Endothelial cell of umbilical vein (primary cell): ENCODE measurements around the gene PDE11A. TPM values are rescaled to one million over a fixed set of nuclear protein-coding genes. Genes with fewer than 3 reads are reported as not detected.

ENCODE experiments used
- BruUV-seq: library from RNA; stranded (reverse); fragments of 400-500 nt; replicated peaks from 2 replicates; lab custom pipeline; 2021; lab: Mats Ljungman, UMichigan
- CTCF ChIA-PET: fragments of 300-600, 350-600 bp; sonication (Branson Sonifier 250); formaldehyde crosslinking; loops from one replicate; lab custom pipeline; 2021; ENCODE audit warnings: antibody characterized with exemption, inconsistent platforms; lab: Charles Lee
- POLR2A ChIA-PET: fragments of 300-600, 350-600 bp; sonication (Branson Sonifier 250); formaldehyde crosslinking; loops from one replicate; lab custom pipeline; 2021; ENCODE audit warnings: antibody characterized with exemption, inconsistent platforms; lab: Charles Lee
- DNase-seq: peaks from one replicate; pipeline ENCODE4 v3.0.0-alpha.2; 2011; ENCODE audit warnings: low read depth, low spot score
- FAIRE-seq: peaks from 2 replicates; lab custom pipeline; 2011; peaks lifted over from hg19 to GRCh38; lab: Jason Lieb, UNC
- H2AFZ ChIP-seq: 2 replicates; pipeline ENCODE4 v1.6.0; 2012; ENCODE audit warnings: low read depth, low read length, control low read depth, inconsistent platforms
- H3K27ac ChIP-seq: 2 replicates; pipeline ENCODE4 v1.5.1; 2011; ENCODE audit warnings: low read depth, mild to moderate bottlenecking, control low read depth, low read length, moderate library complexity; ENCODE audit not compliant: insufficient read depth
- H3K27me3 ChIP-seq, 2 experiments: 2 replicates each; pipeline versions ENCODE4 v1.6.0 to v1.6.1; 2011; ENCODE audit warnings: low read length in 2 of 2, mixed read lengths in 1 of 2; ENCODE audit not compliant: control insufficient read depth in 2 of 2, insufficient read depth in 2 of 2
- H3K36me3 ChIP-seq, 2 experiments: 2 replicates in 1 of 2; 3 replicates in 1 of 2; pipeline ENCODE4 v1.5.1; 2011; ENCODE audit warnings: low read length in 2 of 2, mild to moderate bottlenecking in 1 of 2, moderate library complexity in 1 of 2; ENCODE audit not compliant: control insufficient read depth in 2 of 2, insufficient read depth in 2 of 2; ENCODE audit errors: extremely low read depth in 1 of 2
- H3K4me1 ChIP-seq: 3 replicates; pipeline ENCODE4 v1.5.1; 2011; ENCODE audit warnings: mild to moderate bottlenecking, low read length; ENCODE audit not compliant: control insufficient read depth, insufficient read depth; ENCODE audit errors: extremely low read depth
- H3K4me2 ChIP-seq: 2 replicates; pipeline ENCODE4 v1.6.1; 2011; ENCODE audit warnings: low read length, control low read depth, mixed read lengths; ENCODE audit not compliant: insufficient read depth
- H3K4me3 ChIP-seq, 3 experiments: fragments of 200-600 bp in 1 of 3; sonication (generic), shearing (Covaris generic) in 1 of 3; replicated peaks in 1 of 3; 2 replicates each; pipeline ENCODE4 v1.5.1; 2011 to 2016; ENCODE audit warnings: control low read depth in 3 of 3, low read length in 3 of 3, mild to moderate bottlenecking in 2 of 3, inconsistent platforms in 1 of 3, low read depth in 1 of 3, moderate library complexity in 1 of 3; ENCODE audit not compliant: insufficient read depth in 1 of 3
- H3K79me2 ChIP-seq: 2 replicates; pipeline ENCODE4 v1.6.0; 2012; ENCODE audit warnings: low read length, inconsistent platforms; ENCODE audit not compliant: control insufficient read depth, insufficient read depth
- H3K9ac ChIP-seq: replicated peaks from 2 replicates; pipeline ENCODE3; 2011; ENCODE audit warnings: low read length, control low read depth; ENCODE audit not compliant: insufficient read depth; ENCODE audit errors: extremely low read depth
- H3K9me1 ChIP-seq: replicated peaks from 3 replicates; pipeline ENCODE4 v1.6.0; 2011; ENCODE audit warnings: mild to moderate bottlenecking, low read length; ENCODE audit not compliant: control insufficient read depth, insufficient read depth; ENCODE audit errors: extremely low read depth
- H3K9me3 ChIP-seq: replicated peaks from 2 replicates; pipeline ENCODE4 v1.5.1; 2012; ENCODE audit warnings: low read length, inconsistent platforms; ENCODE audit not compliant: control insufficient read depth, insufficient read depth
- H4K20me1 ChIP-seq: replicated peaks from 2 replicates; pipeline ENCODE3; 2011; ENCODE audit warnings: mild to moderate bottlenecking, low read length; ENCODE audit not compliant: control insufficient read depth, insufficient read depth; ENCODE audit errors: extremely low read depth
- EZH2 ChIP-seq: IDR thresholded peaks from 2 replicates; pipeline ENCODE4 v1.6.1; 2012; ENCODE audit warnings: borderline replicate concordance, low read depth, mild to moderate bottlenecking, moderate library complexity, low read length, inconsistent platforms; ENCODE audit not compliant: severe bottlenecking
- FOS ChIP-seq: IDR thresholded peaks from 2 replicates; pipeline ENCODE4 v1.6.1; 2011; ENCODE audit warnings: mild to moderate bottlenecking, low read length, moderate library complexity, borderline replicate concordance; ENCODE audit not compliant: insufficient read depth
- GATA2 ChIP-seq: IDR thresholded peaks from 2 replicates; pipeline ENCODE4 v1.7.0; 2011; ENCODE audit warnings: low read depth, mild to moderate bottlenecking, moderate library complexity, mixed read lengths, low read length; ENCODE audit not compliant: insufficient read length, insufficient read depth
- JUN ChIP-seq: IDR thresholded peaks from 2 replicates; pipeline ENCODE4 v1.6.1; 2011; ENCODE audit warnings: borderline replicate concordance, low read depth; ENCODE audit not compliant: insufficient read length, insufficient read depth
- MYC ChIP-seq: IDR thresholded peaks from one replicate; pipeline ENCODE4 v1.6.1; 2011; ENCODE audit warnings: mild to moderate bottlenecking, low read depth, low read length
- POLR2A ChIP-seq: IDR thresholded peaks from 2 replicates; pipeline ENCODE4 v1.6.1; 2012; ENCODE audit warnings: low read depth, mild to moderate bottlenecking, control low read depth, low read length
- POLR2AphosphoS5 ChIP-seq: IDR thresholded peaks from 2 replicates; pipeline ENCODE4 v1.6.1; 2012; ENCODE audit warnings: low read depth, mild to moderate bottlenecking, control low read depth, low read length, moderate library complexity; ENCODE audit not compliant: insufficient read depth
- dilution Hi-C: fragments of 300-500 bp; cut with MboI; formaldehyde crosslinking; loops from one replicate; pipeline ENCODE4 v1.15.0; 2019; ENCODE audit warnings: low sequenced_read_pairs; ENCODE audit not compliant: extremely low pct_ligation_motif_present
- intact Hi-C: fragments of 100-400 bp; cut with micrococcal nuclease; formaldehyde crosslinking; loops from one replicate; pipeline ENCODE4 v1.10.0; 2022
- polyA plus RNA-seq, 4 experiments: library from polyadenylated mRNA; depleted of rRNA in 3 of 4; stranded (reverse) in 3 of 4; unstranded in 1 of 4; fragments of >200 nt; gene quantifications; 2 replicates each; pipeline versions ENCODE4 v1.2.1 to v1.2.3, GENCODE V29; 2011 to 2012; ENCODE audit warnings: missing spikeins in 1 of 4
- total RNA-seq: library from RNA; stranded (reverse); gene quantifications from 2 replicates; pipeline ENCODE4 v1.2.3, GENCODE V29; 2021
- TF ChIP-seq, protein P1 (sequence below), 2 donors: IDR thresholded peaks; 1 replicate in 1 of 2; 2 replicates in 1 of 2; pipeline ENCODE4 v1.5.1; 2011; ENCODE audit warnings: low read length in 2 of 2, mild to moderate bottlenecking in 2 of 2, moderate library complexity in 2 of 2, control low read depth in 1 of 2, inconsistent platforms in 1 of 2, low read depth in 1 of 2; ENCODE audit not compliant: insufficient read depth in 1 of 2; ENCODE audit errors: extremely low read depth in 1 of 2
- TF ChIP-seq, protein P2 (sequence below): IDR thresholded peaks from 2 replicates; pipeline ENCODE4 v1.6.1; 2011; ENCODE audit not compliant: insufficient read depth, insufficient read length

Gene PDE11A
- total and polyA plus RNA-seq, 2 donors (not counting 3 experiments of a cell fraction or from before 2014, with no cell fraction given): 0.07 to 0.51 TPM

- FAIRE-seq: no peak
Measured at GRCh38 chr2:177708660-177709444, 363.7 kb downstream of the PDE11A start.

More at GRCh38 chr2:177708660-177709444, 363.7 kb downstream of the PDE11A start:
- H3K27ac ChIP-seq: no peak overlapping the region
- TF ChIP-seq POLR2A (no peak), MYC (no peak), JUN (no peak), EZH2 (no peak), GATA2 (no peak), FOS (no peak), POLR2AphosphoS5 (no peak)
- TF ChIP-seq, protein P1, sequence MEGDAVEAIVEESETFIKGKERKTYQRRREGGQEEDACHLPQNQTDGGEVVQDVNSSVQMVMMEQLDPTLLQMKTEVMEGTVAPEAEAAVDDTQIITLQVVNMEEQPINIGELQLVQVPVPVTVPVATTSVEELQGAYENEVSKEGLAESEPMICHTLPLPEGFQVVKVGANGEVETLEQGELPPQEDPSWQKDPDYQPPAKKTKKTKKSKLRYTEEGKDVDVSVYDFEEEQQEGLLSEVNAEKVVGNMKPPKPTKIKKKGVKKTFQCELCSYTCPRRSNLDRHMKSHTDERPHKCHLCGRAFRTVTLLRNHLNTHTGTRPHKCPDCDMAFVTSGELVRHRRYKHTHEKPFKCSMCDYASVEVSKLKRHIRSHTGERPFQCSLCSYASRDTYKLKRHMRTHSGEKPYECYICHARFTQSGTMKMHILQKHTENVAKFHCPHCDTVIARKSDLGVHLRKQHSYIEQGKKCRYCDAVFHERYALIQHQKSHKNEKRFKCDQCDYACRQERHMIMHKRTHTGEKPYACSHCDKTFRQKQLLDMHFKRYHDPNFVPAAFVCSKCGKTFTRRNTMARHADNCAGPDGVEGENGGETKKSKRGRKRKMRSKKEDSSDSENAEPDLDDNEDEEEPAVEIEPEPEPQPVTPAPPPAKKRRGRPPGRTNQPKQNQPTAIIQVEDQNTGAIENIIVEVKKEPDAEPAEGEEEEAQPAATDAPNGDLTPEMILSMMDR (IDR thresholded peaks at IDR 0.05; ENCODE audit: extremely low read depth in 1 of 2, insufficient read depth in 1 of 2, low read depth in 1 of 2, low read length in 2 of 2): no peak
- TF ChIP-seq, protein P2, sequence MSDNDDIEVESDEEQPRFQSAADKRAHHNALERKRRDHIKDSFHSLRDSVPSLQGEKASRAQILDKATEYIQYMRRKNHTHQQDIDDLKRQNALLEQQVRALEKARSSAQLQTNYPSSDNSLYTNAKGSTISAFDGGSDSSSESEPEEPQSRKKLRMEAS: no peak
- H3K79me2 ChIP-seq: no peaks in the 10 kb centered on the region
- no peaks in the 10 kb centered on the region for H3K4me1 ChIP-seq
- no peak for DNase-seq
- intact Hi-C loops (no loop called here), dilution Hi-C loops (no loop called here)
- no peak overlapping the region for H3K4me3 ChIP-seq
- no peaks in the 10 kb centered on the region for H3K9me1 ChIP-seq
- no peak overlapping the region for H3K4me2 ChIP-seq
- no peaks in the 10 kb centered on the region for H3K9me3 ChIP-seq
- no peaks in the 10 kb centered on the region for H4K20me1 ChIP-seq
- no TSS peak for BruUV-seq
- H3K27me3 ChIP-seq: peaks cover 13 to 23% of the 10 kb centered on the region in 2 experiments
- POLR2A ChIA-PET: no interaction called here
- CTCF ChIA-PET: interaction anchor here (1.5 kb wide), 1 partner anchor 12 kb away, joined by 3 read pairs; no protein-coding TSS in a partner anchor
- H3K9ac ChIP-seq: no peak overlapping the region
- H2AFZ ChIP-seq: no peak overlapping the region
- H3K36me3 ChIP-seq: no peaks in the 10 kb centered on the region
